Loucy (cell line): ENCODE results near the gene GPR39.

Source experiments
- H2AFZ ChIP-seq: fragments of 200-600 bp; sonication (generic); 2 replicates; pipeline ENCODE4 v1.6.0; 2016; ENCODE audit warnings: antibody characterized with exemption, mild to moderate bottlenecking, low read length, moderate library complexity
- H3F3A ChIP-seq: fragments of 200-600 bp; 2 replicates; pipeline ENCODE4 v1.6.0; 2016; ENCODE audit warnings: antibody characterized with exemption, low read depth, mild to moderate bottlenecking
- H3K27me3 ChIP-seq: fragments of 200-600 bp; sonication (generic); 2 replicates; pipeline ENCODE4 v1.6.1; 2014; ENCODE audit warnings: low read length, mild to moderate bottlenecking; ENCODE audit not compliant: insufficient read depth, poor library complexity, severe bottlenecking
- H3K36me3 ChIP-seq: fragments of 200-600 bp; sonication (generic); 2 replicates; pipeline ENCODE4 v1.6.1; 2016; ENCODE audit warnings: low read length; ENCODE audit not compliant: insufficient read depth
- H3K4me1 ChIP-seq: fragments of 200-600 bp; sonication (generic); 2 replicates; pipeline ENCODE4 v1.5.1; 2014; ENCODE audit warnings: low read length, mild to moderate bottlenecking; ENCODE audit not compliant: insufficient read depth, poor library complexity, severe bottlenecking
- H3K4me2 ChIP-seq: fragments of 200-600 bp; sonication (generic); 2 replicates; pipeline ENCODE4 v1.6.0; 2014; ENCODE audit warnings: antibody characterized with exemption, low read length, low read depth, mild to moderate bottlenecking; ENCODE audit not compliant: poor library complexity, severe bottlenecking
- H3K4me3 ChIP-seq: fragments of 200-600 bp; sonication (generic); 2 replicates; pipeline ENCODE4 v1.5.1; 2014; ENCODE audit warnings: low read length, mild to moderate bottlenecking, mixed read lengths; ENCODE audit not compliant: poor library complexity, severe bottlenecking
- H3K79me2 ChIP-seq: fragments of 200-600 bp; sonication (generic); 2 replicates; pipeline ENCODE4 v1.6.1; 2014; ENCODE audit warnings: low read length; ENCODE audit not compliant: insufficient read depth
- H3K9ac ChIP-seq: fragments of 200-600 bp; sonication (generic); 2 replicates; pipeline ENCODE4 v1.6.0; 2014; ENCODE audit warnings: mild to moderate bottlenecking, low read depth, low read length, moderate library complexity; ENCODE audit not compliant: poor library complexity, severe bottlenecking
- H3K9me2 ChIP-seq: fragments of 200-600 bp; sonication (generic); replicated peaks from 2 replicates; pipeline ENCODE4 v1.6.1; 2016; ENCODE audit warnings: low read depth, low read length, mixed read lengths
- H3K9me3 ChIP-seq: fragments of 200-600 bp; sonication (generic); 2 replicates; pipeline ENCODE4 v1.6.1; 2014; ENCODE audit warnings: mild to moderate bottlenecking, antibody characterized with exemption, low read length, low read depth; ENCODE audit not compliant: insufficient read depth
- H4K20me1 ChIP-seq: fragments of 200-600 bp; sonication (generic); 2 replicates; pipeline ENCODE4 v1.6.0; 2014; ENCODE audit warnings: antibody characterized with exemption, low read length, mild to moderate bottlenecking; ENCODE audit not compliant: insufficient read depth, poor library complexity, severe bottlenecking
- EZH2phosphoT487 ChIP-seq: fragments of 200-600 bp; IDR thresholded peaks from 2 replicates; pipeline ENCODE4 v1.6.1; 2018; ENCODE audit warnings: antibody characterized with exemption, mild to moderate bottlenecking, moderate library complexity, borderline replicate concordance
- TF ChIP-seq, protein P1 (sequence below): fragments of 200-600 bp; sonication (generic); conservative IDR thresholded peaks from 2 replicates; pipeline ENCODE4 v1.5.1; 2014; ENCODE audit warnings: mild to moderate bottlenecking, antibody characterized with exemption, low read length

GPR39 gene

GRCh38 chr2:132415915-132416722 is 486 bp upstream of the GPR39 start:
- TF ChIP-seq, protein P1, sequence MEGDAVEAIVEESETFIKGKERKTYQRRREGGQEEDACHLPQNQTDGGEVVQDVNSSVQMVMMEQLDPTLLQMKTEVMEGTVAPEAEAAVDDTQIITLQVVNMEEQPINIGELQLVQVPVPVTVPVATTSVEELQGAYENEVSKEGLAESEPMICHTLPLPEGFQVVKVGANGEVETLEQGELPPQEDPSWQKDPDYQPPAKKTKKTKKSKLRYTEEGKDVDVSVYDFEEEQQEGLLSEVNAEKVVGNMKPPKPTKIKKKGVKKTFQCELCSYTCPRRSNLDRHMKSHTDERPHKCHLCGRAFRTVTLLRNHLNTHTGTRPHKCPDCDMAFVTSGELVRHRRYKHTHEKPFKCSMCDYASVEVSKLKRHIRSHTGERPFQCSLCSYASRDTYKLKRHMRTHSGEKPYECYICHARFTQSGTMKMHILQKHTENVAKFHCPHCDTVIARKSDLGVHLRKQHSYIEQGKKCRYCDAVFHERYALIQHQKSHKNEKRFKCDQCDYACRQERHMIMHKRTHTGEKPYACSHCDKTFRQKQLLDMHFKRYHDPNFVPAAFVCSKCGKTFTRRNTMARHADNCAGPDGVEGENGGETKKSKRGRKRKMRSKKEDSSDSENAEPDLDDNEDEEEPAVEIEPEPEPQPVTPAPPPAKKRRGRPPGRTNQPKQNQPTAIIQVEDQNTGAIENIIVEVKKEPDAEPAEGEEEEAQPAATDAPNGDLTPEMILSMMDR: no peak
- Histone ChIP-seq H3F3A (no peaks in the 10 kb centered on the region), H3K9ac (no peak overlapping the region), H3K79me2 (no peaks in the 10 kb centered on the region), H4K20me1 (no peaks in the 10 kb centered on the region), H3K9me3 (peaks cover 5% of the 10 kb centered on the region; the same call in 1 of the 2 replicates), H3K4me1 (no peaks in the 10 kb centered on the region), H2AFZ (no peak overlapping the region), H3K4me2 (no peak overlapping the region), H3K27me3 (no peaks in the 10 kb centered on the region), H3K9me2 (no peaks in the 10 kb centered on the region), H3K36me3 (no peaks in the 10 kb centered on the region), H3K4me3 (no peak overlapping the region)

GRCh38 chr2:132417430-132418035 is 928 bp downstream of the GPR39 start:
- Histone ChIP-seq H4K20me1 (no peaks in the 10 kb centered on the region), H3K27me3 (no peaks in the 10 kb centered on the region), H3K36me3 (no peaks in the 10 kb centered on the region), H3K9ac (no peak overlapping the region), H3K79me2 (no peaks in the 10 kb centered on the region), H2AFZ (no peak overlapping the region), H3K4me3 (no peak overlapping the region), H3F3A (no peaks in the 10 kb centered on the region), H3K4me1 (no peaks in the 10 kb centered on the region), H3K4me2 (no peak overlapping the region), H3K9me2 (no peaks in the 10 kb centered on the region), H3K9me3 (peaks cover 5% of the 10 kb centered on the region; the same call in 1 of the 2 replicates)
- TF ChIP-seq, protein P1: no peak
- TF ChIP-seq EZH2phosphoT487: no peak

DNA sequence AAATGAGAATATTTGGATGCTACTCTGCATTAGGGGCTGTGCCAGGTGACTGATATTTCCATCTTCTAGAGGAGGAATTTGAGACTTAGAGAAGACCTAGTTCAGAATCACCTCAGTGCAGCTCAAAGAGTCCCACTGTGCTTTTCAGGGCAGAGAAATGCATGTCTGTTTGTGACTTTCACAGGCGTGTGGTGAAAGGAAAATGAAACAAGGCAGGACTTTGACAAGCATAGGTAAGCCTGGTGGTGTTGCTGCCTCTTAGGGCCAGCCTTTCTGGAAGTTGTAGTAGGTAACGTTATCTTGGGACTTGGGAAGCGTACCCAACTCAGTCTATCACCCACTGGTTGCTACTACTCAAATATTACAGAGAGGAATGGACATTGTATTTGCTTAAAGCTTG is 2.6 kb downstream of the GPR39 start:
- Histone ChIP-seq H3F3A (no peaks in the 10 kb centered on the region), H3K36me3 (no peaks in the 10 kb centered on the region), H3K4me2 (no peak overlapping the region), H3K79me2 (no peaks in the 10 kb centered on the region), H3K9me2 (no peaks in the 10 kb centered on the region), H3K9me3 (peaks cover 5% of the 10 kb centered on the region; the same call in 1 of the 2 replicates), H4K20me1 (no peaks in the 10 kb centered on the region), H3K4me3 (no peak overlapping the region), H2AFZ (no peak overlapping the region), H3K9ac (no peak overlapping the region), H3K27me3 (no peaks in the 10 kb centered on the region), H3K4me1 (no peaks in the 10 kb centered on the region)
- TF ChIP-seq EZH2phosphoT487: no peak
- TF ChIP-seq, protein P1: no peak
